CD14-positive monocyte (primary cell): Measurements from ENCODE around the gene TMEM38A. TPM values are rescaled to one million over a fixed set of nuclear protein-coding genes. Genes with fewer than 3 reads are reported as not detected.
A peak's percentile ranks its signal among the peaks of the same experiment; 100 is the strongest.

ENCODE experiments used
- DNase-seq, 3 donors: peaks; one replicate each; pipeline ENCODE4 v3.0.0-alpha.2; 2011 to 2022
- H2AFZ ChIP-seq: 2 replicates; pipeline ENCODE4 v1.6.0; 2012; ENCODE audit warnings: mild to moderate bottlenecking, low read depth, low read length, inconsistent platforms; ENCODE audit not compliant: insufficient read depth, poor library complexity, severe bottlenecking
- H3K27ac ChIP-seq, 2 donors: 1 replicate in 1 of 2; 2 replicates in 1 of 2; pipeline ENCODE4 v1.5.1; 2012 to 2013; ENCODE audit warnings: low read length in 2 of 2, control low read depth in 1 of 2, inconsistent platforms in 1 of 2, low read depth in 1 of 2, mild to moderate bottlenecking in 1 of 2
- H3K27me3 ChIP-seq, 2 donors: one replicate each; pipeline versions ENCODE4 v1.6.0 to v1.6.1; 2011 to 2013; ENCODE audit warnings: low read length in 2 of 2; ENCODE audit not compliant: control insufficient read depth in 2 of 2, insufficient read depth in 2 of 2
- H3K36me3 ChIP-seq, 2 donors: replicated peaks in 1 of 2; 1 replicate in 1 of 2; 2 replicates in 1 of 2; pipeline versions ENCODE4 v1.5.1 to v1.6.1; 2012 to 2013; ENCODE audit warnings: low read length in 2 of 2, control low read depth in 1 of 2, inconsistent platforms in 1 of 2, mild to moderate bottlenecking in 1 of 2; ENCODE audit not compliant: insufficient read depth in 2 of 2, control insufficient read depth in 1 of 2
- H3K4me1 ChIP-seq, 2 donors: 1 replicate in 1 of 2; 2 replicates in 1 of 2; pipeline versions ENCODE4 v1.5.1 to v1.6.1; 2012 to 2013; ENCODE audit warnings: low read length in 2 of 2, control low read depth in 1 of 2, inconsistent platforms in 1 of 2, mild to moderate bottlenecking in 1 of 2, moderate library complexity in 1 of 2; ENCODE audit not compliant: insufficient read depth in 2 of 2, control insufficient read depth in 1 of 2
- H3K4me2 ChIP-seq: replicated peaks from 2 replicates; pipeline ENCODE3; 2012; ENCODE audit warnings: low read length, moderate library complexity, mild to moderate bottlenecking; ENCODE audit not compliant: poor library complexity, severe bottlenecking; ENCODE audit errors: extremely low read depth
- H3K4me3 ChIP-seq, 3 experiments: fragments of 200-600 bp in 1 of 3; sonication (generic) in 1 of 3; replicated peaks in 1 of 3; 1 replicate in 2 of 3; 2 replicates in 1 of 3; pipeline ENCODE4 v1.5.1; 2011 to 2013; ENCODE audit warnings: low read length in 3 of 3, mild to moderate bottlenecking in 3 of 3, control low read depth in 2 of 3, low read depth in 2 of 3, inconsistent platforms in 1 of 3, moderate library complexity in 1 of 3
- H3K79me2 ChIP-seq: 2 replicates; pipeline ENCODE4 v1.6.0; 2012; ENCODE audit warnings: mild to moderate bottlenecking, control low read depth, inconsistent platforms, low read length, moderate library complexity; ENCODE audit not compliant: insufficient read depth
- H3K9ac ChIP-seq: 2 replicates; pipeline ENCODE4 v1.6.0; 2017; ENCODE audit warnings: low read length, mild to moderate bottlenecking; ENCODE audit not compliant: insufficient read depth, poor library complexity, severe bottlenecking
- H3K9me3 ChIP-seq, 2 donors: replicated peaks in 1 of 2; 1 replicate in 1 of 2; 2 replicates in 1 of 2; pipeline versions ENCODE4 v1.5.1 to v1.6.1; 2012 to 2013; ENCODE audit warnings: low read length in 2 of 2, control low read depth in 1 of 2; ENCODE audit not compliant: control insufficient read depth in 1 of 2, insufficient read depth in 1 of 2
- H4K20me1 ChIP-seq: 2 replicates; pipeline ENCODE4 v1.6.0; 2012; ENCODE audit warnings: mild to moderate bottlenecking, low read length, control low read depth, moderate library complexity; ENCODE audit not compliant: insufficient read depth
- H3K27ac Mint-ChIP-seq, 7 donors: one replicate each; pipeline ENCODE4 v1.8.0; 2020; ENCODE audit warnings: mild to moderate bottlenecking in 7 of 7, mixed read lengths in 7 of 7, moderate library complexity in 6 of 7, inconsistent platforms in 2 of 7
- H3K27me3 Mint-ChIP-seq, 3 donors: one replicate each; pipeline ENCODE4 v1.8.0; 2021 to 2022; ENCODE audit warnings: low read depth in 3 of 3, mild to moderate bottlenecking in 3 of 3, mixed read lengths in 3 of 3, moderate library complexity in 3 of 3, inconsistent platforms in 1 of 3
- H3K36me3 Mint-ChIP-seq, 2 donors: one replicate each; pipeline ENCODE4 v1.8.0; 2020; ENCODE audit warnings: mixed read lengths in 2 of 2, inconsistent platforms in 1 of 2, mild to moderate bottlenecking in 1 of 2
- H3K4me1 Mint-ChIP-seq: one replicate; pipeline ENCODE4 v1.8.0; 2020; ENCODE audit warnings: mild to moderate bottlenecking, mixed read lengths
- H3K4me3 Mint-ChIP-seq, 2 donors: one replicate each; pipeline ENCODE4 v1.8.0; 2020; ENCODE audit warnings: mild to moderate bottlenecking in 2 of 2, mixed read lengths in 2 of 2, moderate library complexity in 1 of 2
- H3K9me3 Mint-ChIP-seq, 7 donors: one replicate each; pipeline ENCODE4 v1.8.0; 2020 to 2022; ENCODE audit warnings: mixed read lengths in 7 of 7, mild to moderate bottlenecking in 6 of 7, moderate library complexity in 6 of 7, inconsistent platforms in 2 of 7
- CTCF ChIP-seq: fragments of 200-600 bp; IDR thresholded peaks from one replicate; pipeline ENCODE4 v1.8.0; 2022; ENCODE audit warnings: antibody characterized with exemption, mild to moderate bottlenecking
- WGBS: methylation state at CpG from one replicate; pipeline ENCODE4 v1.1.5; 2013; ENCODE audit warnings: missing lambda C conversion rate; ENCODE audit not compliant: insufficient coverage; 5-methylcytosine and 5-hydroxymethylcytosine counted together
- intact Hi-C, 2 donors: fragments of 100-400 bp; cut with micrococcal nuclease; formaldehyde crosslinking; loops; one replicate each; pipeline versions ENCODE4 v1.15.0 to v1.15.1; 2023
- polyA plus RNA-seq, 3 donors: library from polyadenylated mRNA; depleted of rRNA in 1 of 3; unstranded in 2 of 3; stranded (reverse) in 1 of 3; fragments of 300-500 nt in 2 of 3; fragments of >200 nt in 1 of 3; fragmentation: Illumina TruSeq in 2 of 3; gene quantifications; 1 replicate in 2 of 3; 2 replicates in 1 of 3; pipeline ENCODE4 v1.2.3, GENCODE V29; 2012 to 2021

TMEM38A gene
- polyA plus RNA-seq, 3 donors: 8.5 to 21.6 (median 10.6) TPM

GRCh38 chr19:16620584-16620983 is 40.4 kb upstream of the TMEM38A start:
- Mint-ChIP-seq H3K9me3 (no peaks in the 10 kb centered on the region), H3K27ac (peak overlapping the region in 2 of 7 donors; percentile 42 to 60), H3K36me3 (peaks cover 24 to 30% of the 10 kb centered on the region in 2 donors), H3K4me3 (no peak overlapping the region), H3K27me3 (no peaks in the 10 kb centered on the region), H3K4me1 (peaks cover 38% of the 10 kb centered on the region)
- Histone ChIP-seq H3K36me3 (peaks cover 17 to 48% of the 10 kb centered on the region in 2 donors), H3K9me3 (no peaks in the 10 kb centered on the region), H3K27ac (peak overlapping the region in 1 of 2 donors; percentile 8), H3K79me2 (peaks cover 100% of the 10 kb centered on the region), H3K27me3 (no peaks in the 10 kb centered on the region), H3K4me1 (peaks cover 0 to 13% of the 10 kb centered on the region in 2 donors), H2AFZ (no peak overlapping the region), H3K4me2 (no peak overlapping the region), H3K4me3 (no peak overlapping the region), H4K20me1 (peaks cover 100% of the 10 kb centered on the region), H3K9ac (no peak overlapping the region)
- TF ChIP-seq CTCF: no peak
- no peak for DNase-seq
- WGBS: no CpG with 5 or more reads among the region's 3 CpGs
- intact Hi-C loops: no loop called here

GRCh38 chr19:16621165-16621800 is 39.7 kb upstream of the TMEM38A start:
- Histone ChIP-seq H4K20me1 (peaks cover 100% of the 10 kb centered on the region), H3K27ac (peak overlapping the region in 1 of 2 donors; percentile 8), H3K4me1 (peaks cover 4 to 12% of the 10 kb centered on the region in 2 donors), H2AFZ (no peak overlapping the region), H3K9me3 (no peaks in the 10 kb centered on the region), H3K36me3 (peaks cover 17 to 51% of the 10 kb centered on the region in 2 donors), H3K4me2 (no peak overlapping the region), H3K4me3 (no peak overlapping the region), H3K9ac (no peak overlapping the region), H3K27me3 (no peaks in the 10 kb centered on the region), H3K79me2 (peaks cover 100% of the 10 kb centered on the region)
- Mint-ChIP-seq H3K27ac (peak overlapping the region in 3 of 7 donors; percentile 17 to 42 (median 40)), H3K4me3 (no peak overlapping the region), H3K36me3 (peaks cover 26 to 35% of the 10 kb centered on the region in 2 donors), H3K9me3 (no peaks in the 10 kb centered on the region), H3K27me3 (no peaks in the 10 kb centered on the region), H3K4me1 (peaks cover 39% of the 10 kb centered on the region)
- DNase-seq: no peak
- intact Hi-C loops: no loop called here
- WGBS: 100% methylated on average over 6 of the region's 7 CpGs
- TF ChIP-seq CTCF: no peak
